ENCODE data around the gene FOXE1. TPM values are rescaled to one million over a fixed set of nuclear protein-coding genes. Genes with fewer than 3 reads are reported as not detected.

Gene FOXE1
- total and polyA plus RNA-seq, 10 of the 15 experiments (the other 5 are each of a cell fraction or from before 2014, with no cell fraction given): not detected

DNA sequence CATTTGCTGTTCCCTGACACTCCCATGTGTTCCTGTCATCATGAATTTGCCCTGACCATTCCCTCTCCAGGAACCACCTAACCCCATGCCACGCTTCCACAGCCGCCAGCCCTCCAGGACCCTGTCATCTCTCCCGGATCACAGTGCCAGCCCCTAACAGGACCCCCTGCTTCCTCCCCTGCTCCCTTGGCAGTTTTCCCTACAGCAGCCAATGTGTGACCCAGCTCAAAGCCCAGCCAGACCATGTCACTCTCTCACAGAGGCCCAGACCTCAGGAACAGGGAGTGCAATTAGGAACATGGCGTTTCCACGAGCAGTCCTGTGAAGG, 8.1 kb downstream of the FOXE1 start (continued):
- TF ChIP-seq, protein P1, sequence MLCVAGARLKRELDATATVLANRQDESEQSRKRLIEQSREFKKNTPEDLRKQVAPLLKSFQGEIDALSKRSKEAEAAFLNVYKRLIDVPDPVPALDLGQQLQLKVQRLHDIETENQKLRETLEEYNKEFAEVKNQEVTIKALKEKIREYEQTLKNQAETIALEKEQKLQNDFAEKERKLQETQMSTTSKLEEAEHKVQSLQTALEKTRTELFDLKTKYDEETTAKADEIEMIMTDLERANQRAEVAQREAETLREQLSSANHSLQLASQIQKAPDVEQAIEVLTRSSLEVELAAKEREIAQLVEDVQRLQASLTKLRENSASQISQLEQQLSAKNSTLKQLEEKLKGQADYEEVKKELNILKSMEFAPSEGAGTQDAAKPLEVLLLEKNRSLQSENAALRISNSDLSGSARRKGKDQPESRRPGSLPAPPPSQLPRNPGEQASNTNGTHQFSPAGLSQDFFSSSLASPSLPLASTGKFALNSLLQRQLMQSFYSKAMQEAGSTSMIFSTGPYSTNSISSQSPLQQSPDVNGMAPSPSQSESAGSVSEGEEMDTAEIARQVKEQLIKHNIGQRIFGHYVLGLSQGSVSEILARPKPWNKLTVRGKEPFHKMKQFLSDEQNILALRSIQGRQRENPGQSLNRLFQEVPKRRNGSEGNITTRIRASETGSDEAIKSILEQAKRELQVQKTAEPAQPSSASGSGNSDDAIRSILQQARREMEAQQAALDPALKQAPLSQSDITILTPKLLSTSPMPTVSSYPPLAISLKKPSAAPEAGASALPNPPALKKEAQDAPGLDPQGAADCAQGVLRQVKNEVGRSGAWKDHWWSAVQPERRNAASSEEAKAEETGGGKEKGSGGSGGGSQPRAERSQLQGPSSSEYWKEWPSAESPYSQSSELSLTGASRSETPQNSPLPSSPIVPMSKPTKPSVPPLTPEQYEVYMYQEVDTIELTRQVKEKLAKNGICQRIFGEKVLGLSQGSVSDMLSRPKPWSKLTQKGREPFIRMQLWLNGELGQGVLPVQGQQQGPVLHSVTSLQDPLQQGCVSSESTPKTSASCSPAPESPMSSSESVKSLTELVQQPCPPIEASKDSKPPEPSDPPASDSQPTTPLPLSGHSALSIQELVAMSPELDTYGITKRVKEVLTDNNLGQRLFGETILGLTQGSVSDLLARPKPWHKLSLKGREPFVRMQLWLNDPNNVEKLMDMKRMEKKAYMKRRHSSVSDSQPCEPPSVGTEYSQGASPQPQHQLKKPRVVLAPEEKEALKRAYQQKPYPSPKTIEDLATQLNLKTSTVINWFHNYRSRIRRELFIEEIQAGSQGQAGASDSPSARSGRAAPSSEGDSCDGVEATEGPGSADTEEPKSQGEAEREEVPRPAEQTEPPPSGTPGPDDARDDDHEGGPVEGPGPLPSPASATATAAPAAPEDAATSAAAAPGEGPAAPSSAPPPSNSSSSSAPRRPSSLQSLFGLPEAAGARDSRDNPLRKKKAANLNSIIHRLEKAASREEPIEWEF (IDR thresholded peaks at IDR 0.05; ENCODE audit: insufficient replicate concordance, low read depth, low read length): no peak
- TF ChIP-seq BMI1 (IDR thresholded peaks at IDR 0.05; ENCODE audit: borderline replicate concordance): no peak
- no peak for TF ChIP-seq CREB1 (IDR thresholded peaks at IDR 0.05; ENCODE audit: low read depth)

DNA sequence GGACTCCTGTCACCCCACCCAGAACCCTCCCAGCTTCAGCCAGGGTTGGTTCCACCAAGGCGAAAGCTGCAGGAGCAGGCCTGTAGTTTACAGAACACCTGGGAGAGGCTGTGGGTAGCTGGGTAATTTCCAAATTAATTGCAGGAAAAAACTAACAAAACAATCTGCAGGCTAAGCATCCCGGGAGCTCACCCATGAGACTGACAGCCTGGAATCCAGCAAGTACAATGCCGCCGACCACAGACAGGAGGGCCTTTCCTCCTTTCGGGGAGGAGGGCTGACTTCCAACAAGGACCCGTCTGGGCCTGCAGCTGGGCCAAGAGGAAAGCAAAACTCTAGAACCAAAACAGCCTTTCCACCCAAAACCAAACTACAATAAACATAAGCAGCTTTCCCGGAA, 10.3 kb downstream of the FOXE1 start:
- H3K4me2 ChIP-seq (ENCODE audit: control insufficient read depth, insufficient read depth): no peak overlapping the region
- FAIRE-seq (no peak), ATAC-seq (no peak), DNase-seq (ENCODE audit: low read depth, low spot score) (no peak)
- ChIA-PET POLR2A (no interaction called here), CTCF (interaction anchor here (1.1 kb wide), 1 partner anchor 27 kb away, joined by 5 read pairs; no protein-coding TSS in a partner anchor), SMC1A (ENCODE audit: uncharacterized antibody, unreplicated experiment) (no interaction called here), RAD21 (ENCODE audit: unreplicated experiment) (no interaction called here)
- H3K27me3 ChIP-seq (replicated peaks in 1 of 2; ENCODE audit: control insufficient read depth in 2 of 2, insufficient read depth in 2 of 2, low read length in 1 of 2): peaks cover 7 to 10% of the 10 kb centered on the region in 2 experiments; a peak in 3 of 4 replicates
- peaks cover 4% of the 10 kb centered on the region; the same call in 2 of the 3 replicates for H3K9me3 ChIP-seq (replicated peaks; ENCODE audit: control insufficient read depth, insufficient read depth, low read length)
- no peaks in the 10 kb centered on the region for H4K20me1 ChIP-seq (ENCODE audit: control insufficient read depth, insufficient read depth)
- WGBS (ENCODE audit: insufficient coverage, insufficient replicate concordance, low lambda C conversion rate, missing lambda C conversion rate): 65% methylated on average over 7 of the region's 7 CpGs
- in situ Hi-C loops (cut with MboI) (no loop called here), intact Hi-C loops (cut with micrococcal nuclease; ENCODE audit: unreplicated experiment) (no loop called here)
- no TSS peak for BruUV-seq (replicated peaks)
- no peak overlapping the region for H2AFZ ChIP-seq (ENCODE audit: control insufficient read depth, low read depth, low read length)
- H3K9ac ChIP-seq (ENCODE audit: control insufficient read depth, insufficient read depth, low read length): no peak overlapping the region
- H3K36me3 ChIP-seq (ENCODE audit: control insufficient read depth in 2 of 2, insufficient read depth in 2 of 2, low read length in 1 of 2): no peaks in the 10 kb centered on the region
- H3K4me3 ChIP-seq: no peak overlapping the region
- H3K4me1 ChIP-seq (ENCODE audit: control insufficient read depth, insufficient read depth, low read length): peaks cover 6% of the 10 kb centered on the region; the same call in 1 of the 2 replicates
- no peak overlapping the region for H3K27ac ChIP-seq (ENCODE audit: control insufficient read depth, insufficient read depth)
- no peaks in the 10 kb centered on the region for H3K79me2 ChIP-seq (ENCODE audit: control insufficient read depth, insufficient read depth, low read length)
- TF ChIP-seq LARP7 (IDR thresholded peaks at IDR 0.05) (no peak), TARDBP (IDR thresholded peaks at IDR 0.05; ENCODE audit: borderline replicate concordance) (no peak), CBX3 (IDR thresholded peaks at IDR 0.05; ENCODE audit: borderline replicate concordance, low read depth) (no peak), STAT1 (conservative IDR thresholded peaks at IDR 0.05) (no peak)
- TF ChIP-seq, protein P2, sequence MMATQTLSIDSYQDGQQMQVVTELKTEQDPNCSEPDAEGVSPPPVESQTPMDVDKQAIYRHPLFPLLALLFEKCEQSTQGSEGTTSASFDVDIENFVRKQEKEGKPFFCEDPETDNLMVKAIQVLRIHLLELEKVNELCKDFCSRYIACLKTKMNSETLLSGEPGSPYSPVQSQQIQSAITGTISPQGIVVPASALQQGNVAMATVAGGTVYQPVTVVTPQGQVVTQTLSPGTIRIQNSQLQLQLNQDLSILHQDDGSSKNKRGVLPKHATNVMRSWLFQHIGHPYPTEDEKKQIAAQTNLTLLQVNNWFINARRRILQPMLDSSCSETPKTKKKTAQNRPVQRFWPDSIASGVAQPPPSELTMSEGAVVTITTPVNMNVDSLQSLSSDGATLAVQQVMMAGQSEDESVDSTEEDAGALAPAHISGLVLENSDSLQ (IDR thresholded peaks at IDR 0.05): no peak
- TF ChIP-seq, protein P3, sequence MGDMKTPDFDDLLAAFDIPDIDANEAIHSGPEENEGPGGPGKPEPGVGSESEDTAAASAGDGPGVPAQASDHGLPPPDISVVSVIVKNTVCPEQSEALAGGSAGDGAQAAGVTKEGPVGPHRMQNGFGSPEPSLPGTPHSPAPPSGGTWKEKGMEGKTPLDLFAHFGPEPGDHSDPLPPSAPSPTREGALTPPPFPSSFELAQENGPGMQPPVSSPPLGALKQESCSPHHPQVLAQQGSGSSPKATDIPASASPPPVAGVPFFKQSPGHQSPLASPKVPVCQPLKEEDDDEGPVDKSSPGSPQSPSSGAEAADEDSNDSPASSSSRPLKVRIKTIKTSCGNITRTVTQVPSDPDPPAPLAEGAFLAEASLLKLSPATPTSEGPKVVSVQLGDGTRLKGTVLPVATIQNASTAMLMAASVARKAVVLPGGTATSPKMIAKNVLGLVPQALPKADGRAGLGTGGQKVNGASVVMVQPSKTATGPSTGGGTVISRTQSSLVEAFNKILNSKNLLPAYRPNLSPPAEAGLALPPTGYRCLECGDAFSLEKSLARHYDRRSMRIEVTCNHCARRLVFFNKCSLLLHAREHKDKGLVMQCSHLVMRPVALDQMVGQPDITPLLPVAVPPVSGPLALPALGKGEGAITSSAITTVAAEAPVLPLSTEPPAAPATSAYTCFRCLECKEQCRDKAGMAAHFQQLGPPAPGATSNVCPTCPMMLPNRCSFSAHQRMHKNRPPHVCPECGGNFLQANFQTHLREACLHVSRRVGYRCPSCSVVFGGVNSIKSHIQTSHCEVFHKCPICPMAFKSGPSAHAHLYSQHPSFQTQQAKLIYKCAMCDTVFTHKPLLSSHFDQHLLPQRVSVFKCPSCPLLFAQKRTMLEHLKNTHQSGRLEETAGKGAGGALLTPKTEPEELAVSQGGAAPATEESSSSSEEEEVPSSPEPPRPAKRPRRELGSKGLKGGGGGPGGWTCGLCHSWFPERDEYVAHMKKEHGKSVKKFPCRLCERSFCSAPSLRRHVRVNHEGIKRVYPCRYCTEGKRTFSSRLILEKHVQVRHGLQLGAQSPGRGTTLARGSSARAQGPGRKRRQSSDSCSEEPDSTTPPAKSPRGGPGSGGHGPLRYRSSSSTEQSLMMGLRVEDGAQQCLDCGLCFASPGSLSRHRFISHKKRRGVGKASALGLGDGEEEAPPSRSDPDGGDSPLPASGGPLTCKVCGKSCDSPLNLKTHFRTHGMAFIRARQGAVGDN (IDR thresholded peaks at IDR 0.05): no peak
- TF ChIP-seq, protein P4, sequence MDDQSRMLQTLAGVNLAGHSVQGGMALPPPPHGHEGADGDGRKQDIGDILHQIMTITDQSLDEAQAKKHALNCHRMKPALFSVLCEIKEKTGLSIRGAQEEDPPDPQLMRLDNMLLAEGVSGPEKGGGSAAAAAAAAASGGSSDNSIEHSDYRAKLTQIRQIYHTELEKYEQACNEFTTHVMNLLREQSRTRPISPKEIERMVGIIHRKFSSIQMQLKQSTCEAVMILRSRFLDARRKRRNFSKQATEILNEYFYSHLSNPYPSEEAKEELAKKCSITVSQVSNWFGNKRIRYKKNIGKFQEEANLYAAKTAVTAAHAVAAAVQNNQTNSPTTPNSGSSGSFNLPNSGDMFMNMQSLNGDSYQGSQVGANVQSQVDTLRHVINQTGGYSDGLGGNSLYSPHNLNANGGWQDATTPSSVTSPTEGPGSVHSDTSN (IDR thresholded peaks at IDR 0.05; ENCODE audit: insufficient replicate concordance, low read depth, low read length): no peak
